HG02840 (cell line): ENCODE measurements around the gene OR8S1.
"Not testable (repeated sequence)": the region's sequence is repeated elsewhere in the genome, so short reads cannot be mapped to it uniquely, and the experiment has no call there.

Experiments
- ATAC-seq: cut with Tn5 transposase; IDR thresholded peaks from one replicate; pipeline ENCODE4 v1.9.1; 2021; ENCODE audit warnings: mild to moderate bottlenecking, moderate library complexity, moderate number of reproducible peaks; ENCODE audit not compliant: unreplicated experiment, low FRiP score

Gene OR8S1

GRCh38 chr12:48525332-48525731 is at the start of gene OR8S1:
Gene OR8S1 (plus strand): TSS chr12:48525632. CDS start chr12:48525632, 0 bp downstream.
- ATAC-seq: no peak

GRCh38 chr12:48482198-48482597 is 43.2 kb upstream of the OR8S1 start, which contains the start of gene C12orf54:
Gene C12orf54 (plus strand): TSS chr12:48482498. CDS start chr12:48483297, 799 bp downstream.
- ATAC-seq: no peak

GRCh38 chr12:48482930-48483329 is 42.5 kb upstream of the OR8S1 start:
- no peak for ATAC-seq

DNA sequence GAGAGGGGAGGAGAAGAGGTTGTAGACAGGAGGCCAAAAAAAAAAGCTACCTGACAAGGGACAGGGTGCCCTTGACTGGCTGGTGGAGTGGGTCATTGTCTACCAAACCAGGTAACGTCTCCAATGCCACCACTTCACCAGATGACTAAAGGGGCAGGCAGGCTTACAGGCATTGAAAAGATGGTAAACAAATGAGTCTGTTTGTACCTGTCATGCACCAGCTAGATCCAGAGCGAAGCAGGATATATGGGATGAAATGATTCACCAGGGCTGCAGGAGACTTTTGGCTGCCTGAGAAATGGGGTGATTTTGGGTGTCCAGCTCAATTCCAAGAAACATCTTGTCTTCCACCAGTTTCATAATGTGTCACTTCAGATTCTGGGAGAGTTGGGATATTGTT is 39.2 kb upstream of the OR8S1 start:
- no peak for ATAC-seq

GRCh38 chr12:48486679-48487078 is 38.8 kb upstream of the OR8S1 start:
- no peak for ATAC-seq

DNA sequence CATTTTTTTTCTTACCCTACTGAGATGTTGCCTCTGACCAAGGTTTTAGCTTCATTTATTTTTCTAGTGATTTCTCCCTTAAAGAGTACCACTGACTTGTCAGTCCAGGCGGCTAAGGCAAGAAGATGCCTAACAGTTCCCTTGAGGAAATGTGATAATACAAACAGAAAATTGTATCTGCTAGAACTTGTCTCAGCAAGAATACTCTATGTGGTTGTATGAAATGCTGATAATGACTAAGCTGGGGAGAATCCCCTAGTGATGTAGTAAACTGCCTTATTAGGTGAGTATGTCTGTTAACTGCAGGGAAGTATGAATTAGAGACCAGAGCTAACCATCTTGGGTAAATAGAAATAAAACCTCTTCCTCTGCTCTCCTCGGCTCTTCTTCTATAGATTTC is 36.4 kb upstream of the OR8S1 start:
- ATAC-seq: peak; percentile 83

DNA sequence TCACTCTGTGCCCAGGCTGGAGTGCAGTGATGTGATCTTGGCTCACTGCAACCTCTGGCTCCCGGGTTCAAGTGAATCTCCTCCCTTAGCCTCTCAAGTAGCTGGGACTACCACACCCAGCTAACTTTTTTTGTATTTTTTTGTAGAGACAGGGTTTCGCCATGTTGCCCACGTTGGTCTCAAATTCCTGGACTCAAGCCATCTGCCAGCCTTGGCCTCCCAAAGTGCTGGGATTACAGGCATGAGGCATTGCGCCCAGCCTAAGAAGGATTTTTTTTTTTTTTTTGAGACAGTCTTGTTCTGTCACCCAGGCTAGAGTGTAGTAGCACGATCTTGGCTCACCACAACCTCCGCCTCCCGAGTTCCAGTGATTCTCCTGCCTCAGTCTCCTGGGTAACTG is 36.0 kb upstream of the OR8S1 start:
- not testable (repeated sequence) for ATAC-seq

GRCh38 chr12:48500281-48500680 is 25.2 kb upstream of the OR8S1 start:
- ATAC-seq: not testable (repeated sequence)

- not testable (repeated sequence) for ATAC-seq
These were observed 18.6 kb upstream of the OR8S1 start for GRCh38 chr12:48506836-48507235.

DNA sequence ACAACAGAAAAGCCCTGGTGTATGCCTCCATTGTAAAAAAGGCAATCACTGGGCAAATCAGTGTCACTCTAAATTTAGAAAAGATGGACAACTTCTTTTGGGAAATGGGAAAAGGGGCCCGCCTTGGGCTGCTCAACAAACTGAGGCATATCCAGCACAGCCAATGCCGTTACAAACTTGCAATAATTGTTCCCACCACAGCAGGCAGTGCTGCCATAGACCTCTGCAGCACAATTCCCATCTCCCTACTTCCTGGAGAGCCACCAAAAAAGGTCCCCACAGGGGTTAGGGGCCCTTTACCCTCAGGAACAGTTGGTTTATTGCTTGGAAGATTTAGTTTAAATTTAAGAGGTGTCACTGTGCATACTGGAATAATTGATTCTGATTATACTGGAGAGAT is 16.4 kb upstream of the OR8S1 start:
- no peak for ATAC-seq

- ATAC-seq: no peak
These were observed 15.3 kb upstream of the OR8S1 start for GRCh38 chr12:48510111-48510510.

DNA sequence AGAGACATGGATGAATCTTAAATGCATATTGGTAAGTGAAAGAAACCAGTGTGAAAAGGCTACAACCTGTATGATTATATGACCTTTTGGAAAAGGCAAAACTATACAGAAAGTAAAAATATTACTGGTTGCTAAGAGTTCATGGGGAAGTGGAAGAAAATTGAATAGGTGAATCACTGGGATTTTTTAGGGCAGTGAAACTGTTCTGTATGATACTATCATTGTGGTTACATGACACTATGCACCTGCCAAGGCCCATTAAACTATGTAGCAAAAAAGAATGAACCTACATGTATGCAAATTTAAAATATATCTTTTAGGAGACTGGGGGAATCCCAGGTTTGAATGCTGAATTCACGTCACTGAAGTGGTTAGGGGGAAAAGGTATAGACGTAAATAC is 12.6 kb upstream of the OR8S1 start:
- ATAC-seq: no peak

DNA sequence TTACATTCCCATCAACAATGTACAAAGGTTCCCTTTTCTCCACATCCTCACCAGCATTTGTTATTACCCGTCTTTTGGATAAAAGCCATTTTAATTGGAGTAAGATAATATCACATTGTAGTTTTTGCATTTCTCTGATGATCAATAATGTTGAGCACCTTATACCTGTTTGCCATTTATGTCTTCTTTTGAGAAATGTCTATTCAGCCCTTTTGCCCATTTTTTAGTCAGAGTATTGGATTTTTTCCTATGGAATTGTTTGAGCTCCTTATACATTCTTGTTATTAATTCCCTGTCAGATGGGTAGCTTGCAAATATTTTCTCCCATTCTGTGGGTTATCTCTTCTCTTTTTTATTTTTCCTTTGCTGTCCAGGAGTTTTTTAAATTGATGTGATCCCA is 10.7 kb upstream of the OR8S1 start:
- no peak for ATAC-seq

DNA sequence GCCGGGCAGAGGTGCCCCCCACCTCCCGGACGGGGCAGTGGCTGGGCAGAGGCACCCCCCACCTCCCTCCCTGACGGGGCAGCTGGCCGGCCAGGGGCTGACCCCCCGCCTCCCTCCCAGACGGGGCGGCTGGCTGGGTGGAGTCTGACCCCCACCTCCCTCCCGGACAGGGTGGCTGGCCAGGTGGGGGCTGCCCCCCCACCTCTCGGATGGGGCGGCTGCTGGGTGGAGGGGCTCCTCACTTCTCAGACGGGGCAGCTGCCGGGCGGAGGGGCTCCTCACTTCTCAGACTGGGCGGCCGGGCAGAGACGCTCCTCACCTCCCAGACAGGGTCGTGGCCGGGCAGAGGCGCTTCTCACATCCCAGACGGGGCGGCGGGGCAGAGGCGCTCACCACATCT is 5.1 kb upstream of the OR8S1 start:
- ATAC-seq: not testable (repeated sequence)

- ATAC-seq: no peak
These were observed 2.6 kb downstream of the OR8S1 start for GRCh38 chr12:48527891-48528670.

DNA sequence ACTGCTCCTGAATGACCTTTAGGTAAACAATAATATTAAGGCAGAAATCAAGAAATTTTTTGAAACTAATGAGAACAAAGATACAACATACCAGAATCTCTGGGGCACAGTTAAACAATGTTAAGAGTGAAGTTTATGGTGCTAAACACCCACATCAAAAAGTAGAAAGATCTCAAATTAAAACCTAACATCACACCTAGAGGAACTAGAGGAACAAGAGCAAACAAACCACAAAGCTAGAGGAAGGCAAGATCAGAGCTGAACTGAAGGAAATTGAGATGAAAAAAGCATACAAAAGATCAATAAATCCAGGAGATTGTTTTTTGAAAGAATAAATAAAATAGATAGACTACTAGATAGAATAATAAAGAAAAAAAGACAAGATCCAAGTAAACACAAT is 7.2 kb downstream of the OR8S1 start:
- ATAC-seq: no peak

DNA sequence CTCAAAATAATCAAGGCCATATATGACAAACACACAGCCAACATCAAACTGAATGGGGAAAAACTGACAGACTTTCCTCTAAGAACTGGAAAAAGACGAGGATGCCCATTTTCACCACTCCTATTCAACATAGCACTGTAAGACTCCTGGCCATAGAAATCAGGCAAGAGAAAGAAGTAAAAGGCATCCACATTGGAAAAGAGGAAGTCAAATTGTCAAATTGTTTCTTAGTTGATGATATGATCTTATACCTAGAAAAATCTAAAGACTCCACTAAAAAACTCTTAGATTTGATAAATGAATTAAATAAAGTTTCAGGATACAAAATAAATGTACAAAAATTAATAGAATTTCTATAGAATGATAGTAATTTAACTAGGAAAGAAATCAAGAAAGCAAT is 11.2 kb downstream of the OR8S1 start:
- no peak for ATAC-seq

GRCh38 chr12:48542300-48542928 is 17.0 kb downstream of the OR8S1 start:
- ATAC-seq: no peak

GRCh38 chr12:48545833-48546469 is 20.5 kb downstream of the OR8S1 start:
- no peak for ATAC-seq

DNA sequence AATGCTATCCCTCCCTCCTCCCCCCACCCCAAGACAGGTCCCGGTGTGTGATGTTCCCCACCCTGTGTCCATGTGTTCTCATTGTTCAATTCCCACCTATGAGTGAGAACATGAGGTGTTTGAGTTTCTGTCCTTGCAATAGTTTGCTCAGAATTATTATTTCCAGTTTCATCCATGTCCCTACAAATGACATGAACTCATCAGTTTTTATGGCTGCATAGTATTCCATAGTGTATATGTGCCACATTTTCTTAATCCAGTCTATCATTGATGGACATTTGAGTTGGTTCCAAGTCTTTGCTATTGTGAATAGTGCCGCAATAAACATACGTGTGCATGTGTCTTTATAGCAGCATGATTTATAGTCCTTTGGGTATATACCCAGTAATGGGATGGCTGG is 21.6 kb downstream of the OR8S1 start:
- ATAC-seq: not testable (repeated sequence)

DNA sequence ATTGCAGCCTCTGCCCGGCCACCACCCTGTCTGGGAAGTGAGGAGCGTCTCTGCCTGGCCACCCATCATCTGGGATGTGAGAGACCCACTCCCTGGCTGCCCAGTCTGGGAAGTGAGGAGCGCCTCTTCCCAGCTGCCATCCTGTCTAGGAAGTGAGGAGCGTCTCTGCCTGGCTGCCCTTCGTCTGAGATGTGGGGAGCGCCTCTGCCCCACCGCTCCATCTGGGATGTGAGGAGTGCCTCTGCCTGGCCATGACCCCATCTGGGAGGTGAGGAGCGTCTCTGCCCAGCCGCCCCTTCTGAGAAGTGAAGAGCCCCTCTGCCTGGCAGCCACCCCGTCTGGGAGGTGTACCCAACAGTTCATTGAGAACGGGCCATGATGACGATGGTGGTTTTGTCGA is 26.2 kb downstream of the OR8S1 start:
- not testable (repeated sequence) for ATAC-seq
